K562 (cell line): Measurements from ENCODE around the gene VWDE. TPM values are rescaled to one million over a fixed set of nuclear protein-coding genes. Genes with fewer than 3 reads are reported as not detected.

Experiments used
- EWSR1 ChIP-seq: fragments of 450-650 bp; IDR thresholded peaks from 2 replicates; pipeline ENCODE4 v1.6.1; 2018; ENCODE audit warnings: borderline replicate concordance, mild to moderate bottlenecking, low read depth, moderate library complexity; ENCODE audit not compliant: partially characterized antibody
- FOXM1 ChIP-seq, 2 experiments: fragments of 450-650 bp in 1 of 2; sonication (generic) in 1 of 2; formaldehyde crosslinking in 1 of 2; IDR thresholded peaks; 2 replicates each; pipeline versions ENCODE4 v1.6.1 to v1.9.0; 2017 to 2022; ENCODE audit warnings: low read depth in 2 of 2, mild to moderate bottlenecking in 2 of 2, missing genetic modification reagents in 1 of 2, moderate library complexity in 1 of 2
- HDAC2 ChIP-seq: fragments of 450-650 bp; IDR thresholded peaks from 2 replicates; pipeline ENCODE4 v1.6.1; 2016; ENCODE audit warnings: mild to moderate bottlenecking
- KAT2B ChIP-seq: IDR thresholded peaks from one replicate; pipeline ENCODE4 v1.6.1; 2012; ENCODE audit warnings: low read depth, mild to moderate bottlenecking, control low read depth, inconsistent platforms, low read length, moderate library complexity
- KDM2B ChIP-seq: fragments of 250-450 bp; sonication (Bioruptor Pico); IDR thresholded peaks from 2 replicates; pipeline ENCODE4 v1.8.0; 2021; ENCODE audit warnings: mild to moderate bottlenecking, moderate library complexity
- NBN ChIP-seq: fragments of 450-650 bp; IDR thresholded peaks from 2 replicates; pipeline ENCODE4 v1.6.1; 2016; ENCODE audit warnings: low read depth, mild to moderate bottlenecking
- NUFIP1 ChIP-seq: fragments of 450-650 bp; IDR thresholded peaks from 2 replicates; pipeline ENCODE4 v1.6.1; 2018; ENCODE audit not compliant: partially characterized antibody
- POLR2AphosphoS5 ChIP-seq: IDR thresholded peaks from 2 replicates; pipeline ENCODE4 v1.6.1; 2011; ENCODE audit warnings: mild to moderate bottlenecking, low read depth, low read length, moderate library complexity; ENCODE audit not compliant: control insufficient read depth, insufficient read depth
- RB1 ChIP-seq: fragments of 450-650 bp; IDR thresholded peaks from 2 replicates; pipeline ENCODE4 v1.6.1; 2017; ENCODE audit warnings: low read depth, mild to moderate bottlenecking
- SIN3B ChIP-seq: fragments of 450-650 bp; IDR thresholded peaks from 2 replicates; pipeline ENCODE4 v1.6.1; 2017; ENCODE audit warnings: low read depth, mild to moderate bottlenecking, moderate library complexity
- ZNF717 ChIP-seq: fragments of 250-450 bp; sonication (Bioruptor Pico); IDR thresholded peaks from 2 replicates; pipeline ENCODE4 v1.5.0; 2021
- polyA plus RNA-seq, 8 experiments: library from polyadenylated mRNA; depleted of rRNA in 4 of 8; stranded (reverse) in 5 of 8; unstranded in 3 of 8; fragments of >200 nt; fragmentation: Nextera tagmentation in 2 of 8; fragmentation: Illumina TruSeq in 1 of 8; extraction: Ambion mirVana in 2 of 8; extraction: Trizol in 1 of 8; gene quantifications; 2 replicates each; pipeline versions ENCODE4 v1.2.1 to v1.2.3, GENCODE V29; 2011 to 2014; ENCODE audit warnings: inconsistent platforms in 1 of 8, missing spikeins in 1 of 8
- total RNA-seq, 7 experiments: library from RNA; depleted of rRNA in 6 of 7; stranded (reverse); fragments of >200 nt in 6 of 7; fragmentation: Illumina TruSeq in 2 of 7; extraction: Trizol in 2 of 7; gene quantifications; 2 replicates each; pipeline versions ENCODE4 v1.2.1 to v1.2.3, GENCODE V29; 2011 to 2021; ENCODE audit warnings: low replicate concordance in 1 of 7
- TF ChIP-seq, protein P1 (sequence below): fragments of 450-650 bp; IDR thresholded peaks from 2 replicates; pipeline ENCODE4 v1.6.1; 2016; ENCODE audit warnings: mild to moderate bottlenecking
- TF ChIP-seq, protein P2 (sequence below): fragments of 200-800 bp; sonication (Bioruptor generic); IDR thresholded peaks from 2 replicates; pipeline ENCODE4 v1.6.1; 2016; ENCODE audit warnings: missing genetic modification characterization, missing compliant biosample characterization
- TF ChIP-seq, protein P3 (sequence below): IDR thresholded peaks from 2 replicates; pipeline ENCODE4 v1.6.1; 2011; ENCODE audit warnings: borderline replicate concordance, low read depth, mild to moderate bottlenecking, moderate library complexity, low read length; ENCODE audit not compliant: insufficient read depth, poor library complexity, severe bottlenecking
- TF ChIP-seq, protein P4 (sequence below): fragments of 450-650 bp; formaldehyde crosslinking; IDR thresholded peaks from 2 replicates; pipeline ENCODE4 v1.4.0; 2020; ENCODE audit warnings: mild to moderate bottlenecking, moderate library complexity

Gene VWDE
- total and polyA plus RNA-seq, 9 of the 15 experiments (the other 6 are each of a cell fraction or from before 2014, with no cell fraction given): 40.6 to 162 (median 95.2) TPM

DNA sequence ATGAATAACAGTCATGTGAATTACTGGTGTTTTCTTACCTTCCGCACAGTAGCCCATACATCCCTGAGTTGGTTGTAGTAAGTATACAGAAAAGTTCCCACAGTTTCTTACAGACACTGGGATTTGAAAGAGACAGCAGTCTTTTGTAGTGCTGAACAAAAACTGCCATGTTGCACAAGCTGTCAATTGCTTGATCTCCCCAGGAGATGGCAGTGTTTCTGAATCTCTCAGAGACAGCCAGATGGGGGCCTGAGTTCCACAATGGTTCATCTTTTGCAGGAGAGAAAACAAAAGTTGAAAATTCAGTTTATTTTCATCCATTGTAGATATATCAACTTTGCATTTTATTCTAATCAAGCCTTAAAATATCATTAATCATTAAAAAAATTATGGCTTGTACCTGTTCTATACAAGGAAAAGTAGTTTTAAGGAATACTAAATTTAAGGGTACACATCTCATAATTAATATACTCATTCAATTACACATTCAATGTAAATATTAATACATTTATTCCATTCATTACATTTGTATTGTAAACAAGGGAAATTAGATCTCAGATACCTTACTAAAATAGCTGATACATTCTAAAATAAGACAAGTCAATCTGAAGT, 14.5 kb downstream of the VWDE start (continued):
- peak; percentile 38; the same call in 1 of the 2 replicates for TF ChIP-seq POLR2AphosphoS5
- no peak for TF ChIP-seq ZNF717 (CRISPR knock-in tag)
- no peak for TF ChIP-seq NUFIP1
- TF ChIP-seq, protein P1, sequence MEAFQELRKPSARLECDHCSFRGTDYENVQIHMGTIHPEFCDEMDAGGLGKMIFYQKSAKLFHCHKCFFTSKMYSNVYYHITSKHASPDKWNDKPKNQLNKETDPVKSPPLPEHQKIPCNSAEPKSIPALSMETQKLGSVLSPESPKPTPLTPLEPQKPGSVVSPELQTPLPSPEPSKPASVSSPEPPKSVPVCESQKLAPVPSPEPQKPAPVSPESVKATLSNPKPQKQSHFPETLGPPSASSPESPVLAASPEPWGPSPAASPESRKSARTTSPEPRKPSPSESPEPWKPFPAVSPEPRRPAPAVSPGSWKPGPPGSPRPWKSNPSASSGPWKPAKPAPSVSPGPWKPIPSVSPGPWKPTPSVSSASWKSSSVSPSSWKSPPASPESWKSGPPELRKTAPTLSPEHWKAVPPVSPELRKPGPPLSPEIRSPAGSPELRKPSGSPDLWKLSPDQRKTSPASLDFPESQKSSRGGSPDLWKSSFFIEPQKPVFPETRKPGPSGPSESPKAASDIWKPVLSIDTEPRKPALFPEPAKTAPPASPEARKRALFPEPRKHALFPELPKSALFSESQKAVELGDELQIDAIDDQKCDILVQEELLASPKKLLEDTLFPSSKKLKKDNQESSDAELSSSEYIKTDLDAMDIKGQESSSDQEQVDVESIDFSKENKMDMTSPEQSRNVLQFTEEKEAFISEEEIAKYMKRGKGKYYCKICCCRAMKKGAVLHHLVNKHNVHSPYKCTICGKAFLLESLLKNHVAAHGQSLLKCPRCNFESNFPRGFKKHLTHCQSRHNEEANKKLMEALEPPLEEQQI: peak; percentile 58; the same call in 1 of the 2 replicates
- TF ChIP-seq, protein P2, sequence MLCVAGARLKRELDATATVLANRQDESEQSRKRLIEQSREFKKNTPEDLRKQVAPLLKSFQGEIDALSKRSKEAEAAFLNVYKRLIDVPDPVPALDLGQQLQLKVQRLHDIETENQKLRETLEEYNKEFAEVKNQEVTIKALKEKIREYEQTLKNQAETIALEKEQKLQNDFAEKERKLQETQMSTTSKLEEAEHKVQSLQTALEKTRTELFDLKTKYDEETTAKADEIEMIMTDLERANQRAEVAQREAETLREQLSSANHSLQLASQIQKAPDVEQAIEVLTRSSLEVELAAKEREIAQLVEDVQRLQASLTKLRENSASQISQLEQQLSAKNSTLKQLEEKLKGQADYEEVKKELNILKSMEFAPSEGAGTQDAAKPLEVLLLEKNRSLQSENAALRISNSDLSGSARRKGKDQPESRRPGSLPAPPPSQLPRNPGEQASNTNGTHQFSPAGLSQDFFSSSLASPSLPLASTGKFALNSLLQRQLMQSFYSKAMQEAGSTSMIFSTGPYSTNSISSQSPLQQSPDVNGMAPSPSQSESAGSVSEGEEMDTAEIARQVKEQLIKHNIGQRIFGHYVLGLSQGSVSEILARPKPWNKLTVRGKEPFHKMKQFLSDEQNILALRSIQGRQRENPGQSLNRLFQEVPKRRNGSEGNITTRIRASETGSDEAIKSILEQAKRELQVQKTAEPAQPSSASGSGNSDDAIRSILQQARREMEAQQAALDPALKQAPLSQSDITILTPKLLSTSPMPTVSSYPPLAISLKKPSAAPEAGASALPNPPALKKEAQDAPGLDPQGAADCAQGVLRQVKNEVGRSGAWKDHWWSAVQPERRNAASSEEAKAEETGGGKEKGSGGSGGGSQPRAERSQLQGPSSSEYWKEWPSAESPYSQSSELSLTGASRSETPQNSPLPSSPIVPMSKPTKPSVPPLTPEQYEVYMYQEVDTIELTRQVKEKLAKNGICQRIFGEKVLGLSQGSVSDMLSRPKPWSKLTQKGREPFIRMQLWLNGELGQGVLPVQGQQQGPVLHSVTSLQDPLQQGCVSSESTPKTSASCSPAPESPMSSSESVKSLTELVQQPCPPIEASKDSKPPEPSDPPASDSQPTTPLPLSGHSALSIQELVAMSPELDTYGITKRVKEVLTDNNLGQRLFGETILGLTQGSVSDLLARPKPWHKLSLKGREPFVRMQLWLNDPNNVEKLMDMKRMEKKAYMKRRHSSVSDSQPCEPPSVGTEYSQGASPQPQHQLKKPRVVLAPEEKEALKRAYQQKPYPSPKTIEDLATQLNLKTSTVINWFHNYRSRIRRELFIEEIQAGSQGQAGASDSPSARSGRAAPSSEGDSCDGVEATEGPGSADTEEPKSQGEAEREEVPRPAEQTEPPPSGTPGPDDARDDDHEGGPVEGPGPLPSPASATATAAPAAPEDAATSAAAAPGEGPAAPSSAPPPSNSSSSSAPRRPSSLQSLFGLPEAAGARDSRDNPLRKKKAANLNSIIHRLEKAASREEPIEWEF (CRISPR knock-in tag): no peak
- TF ChIP-seq HDAC2: no peak
- TF ChIP-seq EWSR1: no peak
- no peak for TF ChIP-seq SIN3B
- TF ChIP-seq RB1: no peak
- no peak for TF ChIP-seq KAT2B
- TF ChIP-seq, protein P3, sequence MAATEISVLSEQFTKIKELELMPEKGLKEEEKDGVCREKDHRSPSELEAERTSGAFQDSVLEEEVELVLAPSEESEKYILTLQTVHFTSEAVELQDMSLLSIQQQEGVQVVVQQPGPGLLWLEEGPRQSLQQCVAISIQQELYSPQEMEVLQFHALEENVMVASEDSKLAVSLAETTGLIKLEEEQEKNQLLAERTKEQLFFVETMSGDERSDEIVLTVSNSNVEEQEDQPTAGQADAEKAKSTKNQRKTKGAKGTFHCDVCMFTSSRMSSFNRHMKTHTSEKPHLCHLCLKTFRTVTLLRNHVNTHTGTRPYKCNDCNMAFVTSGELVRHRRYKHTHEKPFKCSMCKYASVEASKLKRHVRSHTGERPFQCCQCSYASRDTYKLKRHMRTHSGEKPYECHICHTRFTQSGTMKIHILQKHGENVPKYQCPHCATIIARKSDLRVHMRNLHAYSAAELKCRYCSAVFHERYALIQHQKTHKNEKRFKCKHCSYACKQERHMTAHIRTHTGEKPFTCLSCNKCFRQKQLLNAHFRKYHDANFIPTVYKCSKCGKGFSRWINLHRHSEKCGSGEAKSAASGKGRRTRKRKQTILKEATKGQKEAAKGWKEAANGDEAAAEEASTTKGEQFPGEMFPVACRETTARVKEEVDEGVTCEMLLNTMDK: peak; percentile 37
- TF ChIP-seq KDM2B (CRISPR knock-in tag): no peak
- TF ChIP-seq NBN: no peak
- TF ChIP-seq, protein P4, sequence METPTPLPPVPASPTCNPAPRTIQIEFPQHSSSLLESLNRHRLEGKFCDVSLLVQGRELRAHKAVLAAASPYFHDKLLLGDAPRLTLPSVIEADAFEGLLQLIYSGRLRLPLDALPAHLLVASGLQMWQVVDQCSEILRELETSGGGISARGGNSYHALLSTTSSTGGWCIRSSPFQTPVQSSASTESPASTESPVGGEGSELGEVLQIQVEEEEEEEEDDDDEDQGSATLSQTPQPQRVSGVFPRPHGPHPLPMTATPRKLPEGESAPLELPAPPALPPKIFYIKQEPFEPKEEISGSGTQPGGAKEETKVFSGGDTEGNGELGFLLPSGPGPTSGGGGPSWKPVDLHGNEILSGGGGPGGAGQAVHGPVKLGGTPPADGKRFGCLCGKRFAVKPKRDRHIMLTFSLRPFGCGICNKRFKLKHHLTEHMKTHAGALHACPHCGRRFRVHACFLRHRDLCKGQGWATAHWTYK (CRISPR knock-in tag): no peak
- peak; percentile 17; the same call in 1 of the 2 replicates for TF ChIP-seq FOXM1 (IDR thresholded peaks at IDR 0.05; ENCODE audit: low read depth)
- TF ChIP-seq FOXM1 (CRISPR knock-in tag; IDR thresholded peaks at IDR 0.05; ENCODE audit: low read depth): no peak
